ENCODE results near the gene C22orf39. TPM values are rescaled to one million over a fixed set of nuclear protein-coding genes. Genes with fewer than 3 reads are reported as not detected.
A peak's percentile ranks its signal among the peaks of the same experiment; 100 is the strongest.

The C22orf39 gene, protein sequence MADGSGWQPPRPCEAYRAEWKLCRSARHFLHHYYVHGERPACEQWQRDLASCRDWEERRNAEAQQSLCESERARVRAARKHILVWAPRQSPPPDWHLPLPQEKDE
- 10 to 100 TPM; 67.8 to 75.5 (median 71.0) TPM for polyA plus RNA-seq

- H3K27ac Mint-ChIP-seq: peak within 1 kb of the TSS; percentile 87 to 98 (median 96)
- DNase-seq: peak; percentile 88 to 90 (median 89)
- H3K4me3 Mint-ChIP-seq: peak within 1 kb of the TSS; percentile 87 to 98 (median 93)
- H3K27me3 Mint-ChIP-seq (ENCODE audit: low read depth in 3 of 3): peaks cover 0 to 9% (median 0%) of the 10 kb centered on the region in 3 donors
- peaks cover 40 to 54% of the 10 kb centered on the region in 2 donors for H3K4me1 Mint-ChIP-seq
- H3K9me3 Mint-ChIP-seq: no peaks in the 10 kb centered on the region
- peaks cover under 1 to 16% (median under 1%) of the 10 kb centered on the region in 3 donors for H3K36me3 Mint-ChIP-seq
Observed at GRCh38 chr22:19447330-19448075, at the start of gene C22orf39. C22orf39 (minus strand) TSS chr22:19447711; CDS start chr22:19447688, 23 bp downstream.

GRCh38 chr22:19497245-19497644 lies 49.7 kb upstream of the C22orf39 start:
- no peaks in the 10 kb centered on the region for H3K9me3 Mint-ChIP-seq
- H3K27me3 Mint-ChIP-seq (ENCODE audit: low read depth in 3 of 3): no peaks in the 10 kb centered on the region
- H3K27ac Mint-ChIP-seq: no peak overlapping the region

DNA sequence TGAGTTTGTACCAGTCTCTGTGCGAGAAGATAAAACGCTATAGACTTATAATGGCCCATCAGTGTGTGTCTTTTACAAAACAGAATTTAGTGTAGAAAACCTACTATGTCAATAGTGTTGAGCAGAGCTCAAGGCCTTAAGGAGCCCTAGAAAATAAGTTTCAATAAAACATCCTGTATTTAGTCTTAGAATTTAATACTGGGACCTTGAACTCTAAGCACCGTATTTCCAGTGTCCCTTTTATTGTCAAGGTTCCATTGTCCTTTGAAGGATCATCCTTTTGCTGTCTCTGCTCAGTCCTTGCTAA lies 48.8 kb upstream of the C22orf39 start:
- H3K27me3 Mint-ChIP-seq (ENCODE audit: low read depth in 3 of 3): no peaks in the 10 kb centered on the region
- H3K9me3 Mint-ChIP-seq: no peaks in the 10 kb centered on the region
- no peak for DNase-seq
- H3K27ac Mint-ChIP-seq: no peak overlapping the region
- no peaks in the 10 kb centered on the region for H3K4me1 Mint-ChIP-seq
- no peaks in the 10 kb centered on the region for H3K36me3 Mint-ChIP-seq
- no peak overlapping the region for H3K4me3 Mint-ChIP-seq

More at GRCh38 chr22:19497245-19497644, 49.7 kb upstream of the C22orf39 start:
- no peak for DNase-seq
- no peak overlapping the region for H3K4me3 Mint-ChIP-seq
- H3K36me3 Mint-ChIP-seq: no peaks in the 10 kb centered on the region
- no peaks in the 10 kb centered on the region for H3K4me1 Mint-ChIP-seq

- Mint-ChIP-seq H3K4me3 (no peak overlapping the region), H3K27me3 (ENCODE audit: low read depth in 3 of 3) (no peaks in the 10 kb centered on the region), H3K36me3 (no peaks in the 10 kb centered on the region), H3K27ac (no peak overlapping the region), H3K4me1 (no peaks in the 10 kb centered on the region), H3K9me3 (no peaks in the 10 kb centered on the region)
- no peak for DNase-seq
Observed at GRCh38 chr22:19495562-19496323, 48.2 kb upstream of the C22orf39 start.

DNA sequence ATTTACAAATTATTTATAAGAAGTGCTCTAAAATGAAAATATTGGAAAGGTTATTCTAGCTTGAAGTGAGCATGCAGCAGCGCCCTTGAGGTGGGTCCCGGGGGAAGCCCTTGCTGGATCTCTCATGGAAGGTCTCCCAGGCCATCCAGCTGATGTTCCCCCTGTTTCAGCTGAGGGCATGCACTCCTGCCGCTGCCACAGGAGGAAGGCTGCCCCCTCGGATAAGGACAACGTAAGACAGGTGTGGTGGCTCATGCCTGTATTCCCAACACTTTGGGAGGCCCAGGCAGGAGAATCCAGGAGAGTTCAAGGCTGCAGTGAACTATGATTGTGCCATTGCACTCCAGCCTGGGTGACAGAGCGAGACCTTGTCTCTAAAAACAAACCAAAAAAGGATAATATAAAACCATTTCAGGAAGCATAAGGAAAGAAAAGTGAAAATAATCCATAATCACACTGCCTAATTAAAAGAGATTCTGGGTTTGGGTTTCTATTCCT lies 47.2 kb upstream of the C22orf39 start:
- no peak for DNase-seq
- Mint-ChIP-seq H3K9me3 (no peaks in the 10 kb centered on the region), H3K27me3 (ENCODE audit: low read depth in 3 of 3) (no peaks in the 10 kb centered on the region), H3K4me1 (no peaks in the 10 kb centered on the region), H3K27ac (no peak overlapping the region), H3K4me3 (no peak overlapping the region), H3K36me3 (no peaks in the 10 kb centered on the region)

DNA sequence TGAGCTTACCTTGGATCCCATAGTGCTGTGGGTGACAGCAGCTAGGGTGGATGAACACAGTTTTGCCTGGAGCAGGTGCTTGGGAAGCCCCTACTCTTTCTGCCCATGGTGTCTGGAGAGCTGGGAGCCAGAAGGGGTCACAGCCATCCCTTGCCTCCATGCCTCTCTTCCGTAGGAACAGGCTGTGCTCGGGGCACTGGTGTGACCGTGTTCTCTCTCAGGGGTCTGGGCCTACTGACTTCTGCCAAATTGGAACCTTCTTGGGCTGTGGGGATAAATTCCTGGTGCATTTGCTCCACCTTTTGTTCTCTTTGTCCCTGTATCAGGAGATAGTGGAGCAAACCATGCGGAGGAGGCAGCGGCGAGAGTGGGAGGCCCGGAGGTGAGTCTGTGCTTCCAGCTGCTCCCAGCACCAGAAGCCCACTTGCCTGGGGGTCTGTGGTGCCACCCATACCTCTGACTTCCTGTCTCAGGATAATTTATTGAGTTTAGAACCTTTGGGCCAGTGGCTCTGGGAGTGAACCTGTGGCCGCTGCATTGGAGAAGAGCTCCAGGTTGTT lies 46.6 kb upstream of the C22orf39 start:
- no peaks in the 10 kb centered on the region for H3K36me3 Mint-ChIP-seq
- H3K27ac Mint-ChIP-seq: no peak overlapping the region
- no peaks in the 10 kb centered on the region for H3K27me3 Mint-ChIP-seq (ENCODE audit: low read depth in 3 of 3)
- no peaks in the 10 kb centered on the region for H3K4me1 Mint-ChIP-seq
- H3K9me3 Mint-ChIP-seq: no peaks in the 10 kb centered on the region
- no peak for DNase-seq
- H3K4me3 Mint-ChIP-seq: no peak overlapping the region

DNA sequence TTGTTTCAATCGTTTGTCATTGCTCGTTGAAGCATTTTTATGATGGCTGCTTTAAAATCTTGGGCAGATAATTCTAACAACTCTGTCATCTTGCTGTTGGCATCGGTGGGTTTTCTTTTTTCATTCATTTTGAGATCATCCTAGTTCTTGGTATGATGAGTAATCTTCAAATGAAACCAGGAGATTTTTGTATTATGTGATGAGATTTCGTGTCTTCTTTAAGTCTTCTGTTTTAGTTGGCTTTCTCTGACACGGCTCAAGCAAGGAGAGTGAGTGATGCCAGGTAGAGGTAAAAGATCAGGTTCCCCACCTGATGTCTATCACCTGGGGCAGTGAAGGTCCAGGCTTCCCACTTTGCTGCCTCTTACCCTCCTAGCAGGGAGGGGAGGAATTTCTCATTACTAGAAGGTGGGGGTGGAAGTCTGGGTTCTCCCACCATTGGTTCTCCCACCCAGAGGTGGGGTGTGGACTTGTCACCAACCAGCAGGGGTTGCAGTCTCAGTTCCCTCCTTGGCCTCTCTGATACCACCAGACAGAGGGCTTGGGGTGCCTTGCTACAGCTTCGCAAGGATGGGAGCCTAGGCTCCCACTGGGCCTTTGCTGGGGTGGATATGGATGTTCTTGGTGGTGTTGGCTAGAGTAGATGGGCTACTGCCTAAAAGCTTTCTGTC lies 45.1 kb upstream of the C22orf39 start:
- H3K36me3 Mint-ChIP-seq: no peaks in the 10 kb centered on the region
- no peaks in the 10 kb centered on the region for H3K4me1 Mint-ChIP-seq
- no peak overlapping the region for H3K27ac Mint-ChIP-seq
- DNase-seq: no peak
- H3K27me3 Mint-ChIP-seq (ENCODE audit: low read depth in 3 of 3): no peaks in the 10 kb centered on the region
- no peaks in the 10 kb centered on the region for H3K9me3 Mint-ChIP-seq
- H3K4me3 Mint-ChIP-seq: no peak overlapping the region

GRCh38 chr22:19490628-19491230 lies 43.2 kb upstream of the C22orf39 start:
- no peaks in the 10 kb centered on the region for H3K36me3 Mint-ChIP-seq
- no peak overlapping the region for H3K27ac Mint-ChIP-seq
- no peak for DNase-seq
- no peaks in the 10 kb centered on the region for H3K27me3 Mint-ChIP-seq (ENCODE audit: low read depth in 3 of 3)
- no peak overlapping the region for H3K4me3 Mint-ChIP-seq
- no peaks in the 10 kb centered on the region for H3K9me3 Mint-ChIP-seq
- no peaks in the 10 kb centered on the region for H3K4me1 Mint-ChIP-seq

DNA sequence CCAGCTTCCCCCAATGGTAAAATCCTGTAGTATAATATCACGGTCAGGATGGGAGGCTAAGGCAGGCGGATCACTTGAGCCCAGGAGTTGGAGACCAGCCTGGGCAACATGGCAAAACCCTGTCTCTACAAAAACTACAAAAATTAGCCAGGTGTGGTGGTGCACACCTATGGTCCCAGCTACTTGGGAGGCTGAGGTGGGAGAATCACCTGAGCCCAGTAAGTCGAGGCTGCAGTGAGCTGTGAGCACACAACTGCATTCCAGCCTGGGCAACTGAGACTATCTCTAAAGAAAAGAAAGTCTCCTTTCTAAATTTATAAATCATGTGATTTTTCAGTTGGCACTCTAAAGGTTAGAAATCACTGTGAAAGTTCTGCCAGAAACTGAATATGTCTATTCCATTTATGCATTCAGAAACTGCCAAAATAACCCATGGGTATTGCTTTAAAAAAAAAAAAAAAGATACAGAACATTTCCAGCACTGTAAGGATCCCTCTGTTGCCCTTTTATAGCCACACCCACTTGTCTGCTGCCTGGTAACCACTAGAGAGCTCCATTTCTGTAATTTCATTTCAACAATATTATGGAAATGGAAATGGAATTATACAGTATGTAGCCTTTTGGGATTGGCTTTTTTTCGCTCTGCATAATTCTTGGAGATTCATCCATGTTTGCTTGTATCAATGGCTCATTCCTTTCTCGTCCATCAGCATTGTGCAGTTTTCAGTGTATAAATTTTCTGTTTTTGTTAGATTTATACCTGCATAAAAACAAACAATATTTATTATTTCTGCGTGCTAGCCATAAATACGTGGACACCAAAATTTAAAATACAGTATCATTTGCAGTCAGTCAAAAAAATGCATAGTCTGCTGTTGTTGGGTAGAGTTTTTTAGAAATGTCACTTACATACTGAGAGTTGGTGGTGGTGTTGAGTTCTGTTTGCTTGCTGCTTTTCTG lies 41.7 kb upstream of the C22orf39 start:
- H3K36me3 Mint-ChIP-seq: no peaks in the 10 kb centered on the region
- H3K27ac Mint-ChIP-seq: no peak overlapping the region

GRCh38 chr22:19488285-19488684 lies 40.8 kb upstream of the C22orf39 start:
- no peak overlapping the region for H3K4me3 Mint-ChIP-seq
- DNase-seq: no peak
- H3K27me3 Mint-ChIP-seq (ENCODE audit: low read depth in 3 of 3): peaks cover 0 to 1% (median 0%) of the 10 kb centered on the region in 3 donors
- H3K9me3 Mint-ChIP-seq: no peaks in the 10 kb centered on the region
- no peaks in the 10 kb centered on the region for H3K36me3 Mint-ChIP-seq
- no peak overlapping the region for H3K27ac Mint-ChIP-seq
- no peaks in the 10 kb centered on the region for H3K4me1 Mint-ChIP-seq

More for the DNA sequence above, 41.7 kb upstream of the C22orf39 start:
- H3K9me3 Mint-ChIP-seq: no peaks in the 10 kb centered on the region
- peaks cover 0 to 1% (median 0%) of the 10 kb centered on the region in 3 donors for H3K27me3 Mint-ChIP-seq (ENCODE audit: low read depth in 3 of 3)
- no peak for DNase-seq
- no peaks in the 10 kb centered on the region for H3K4me1 Mint-ChIP-seq
- no peak overlapping the region for H3K4me3 Mint-ChIP-seq

DNA sequence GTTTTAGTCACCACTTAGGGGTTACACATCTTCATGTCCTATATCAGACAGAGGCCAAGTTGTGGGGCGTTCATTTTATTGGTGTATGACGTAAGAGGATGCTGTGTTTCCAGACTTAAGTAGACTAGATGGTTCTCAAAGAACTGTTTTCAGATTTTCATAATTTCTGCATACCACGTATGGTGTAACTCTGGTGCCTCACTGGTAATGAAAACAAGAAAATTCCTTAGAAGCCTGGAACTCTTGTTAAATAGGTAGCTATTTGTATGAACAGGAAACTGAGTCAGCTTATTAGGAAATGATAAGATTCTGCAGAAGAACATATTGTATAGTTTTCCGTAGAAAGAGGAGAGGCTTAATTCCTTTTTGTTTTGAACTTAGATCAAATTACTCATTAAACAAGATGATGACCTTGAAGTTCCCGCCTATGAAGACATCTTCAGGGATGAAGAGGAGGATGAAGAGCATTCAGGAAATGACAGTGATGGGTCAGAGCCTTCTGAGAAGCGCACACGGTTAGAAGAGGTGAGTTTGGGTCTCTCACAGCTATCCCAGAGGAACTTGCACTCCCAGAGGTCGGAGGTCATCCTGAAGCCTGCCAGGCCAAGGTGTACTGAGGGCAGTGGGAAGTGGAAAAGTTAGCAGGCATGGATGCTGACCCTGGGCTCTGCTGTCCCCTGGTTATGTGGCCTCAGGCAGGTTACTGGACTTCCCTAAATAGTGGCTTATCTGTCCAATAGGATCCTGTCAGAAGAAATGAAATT lies 36.2 kb upstream of the C22orf39 start:
- Mint-ChIP-seq H3K36me3 (no peaks in the 10 kb centered on the region), H3K9me3 (no peaks in the 10 kb centered on the region), H3K4me1 (peaks cover 8 to 9% of the 10 kb centered on the region in 2 donors), H3K27me3 (ENCODE audit: low read depth in 3 of 3) (peaks cover 5 to 7% (median 6%) of the 10 kb centered on the region in 3 donors), H3K27ac (peak overlapping the region in 1 of 6 donors; percentile 3), H3K4me3 (no peak overlapping the region)
- no peak for DNase-seq

DNA sequence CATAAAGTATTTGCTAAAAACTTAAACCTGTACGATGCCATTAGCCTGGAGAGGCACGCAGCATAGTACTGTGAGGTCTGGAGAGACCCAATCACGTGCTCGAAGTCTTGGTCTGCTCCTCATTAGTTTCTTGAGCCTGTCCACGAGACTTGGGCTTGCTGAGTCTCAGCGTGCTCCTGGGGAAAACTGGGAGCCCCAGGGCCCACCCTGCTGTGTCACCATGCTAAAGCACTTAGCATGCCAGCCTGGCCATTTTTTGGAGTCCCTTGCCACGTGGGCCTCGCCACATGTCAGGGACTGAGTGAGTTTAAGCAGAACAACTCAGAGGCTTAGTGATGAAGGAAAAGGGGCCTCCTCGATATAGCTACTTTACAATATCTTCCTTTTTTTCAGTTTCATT lies 34.8 kb upstream of the C22orf39 start:
- Mint-ChIP-seq H3K27me3 (ENCODE audit: low read depth in 3 of 3) (peaks cover 5 to 7% (median 6%) of the 10 kb centered on the region in 3 donors), H3K36me3 (no peaks in the 10 kb centered on the region)
- DNase-seq: no peak

More for the DNA sequence above, 34.8 kb upstream of the C22orf39 start:
- H3K27ac Mint-ChIP-seq: no peak overlapping the region
- peaks cover 19 to 21% of the 10 kb centered on the region in 2 donors for H3K4me1 Mint-ChIP-seq
- no peak overlapping the region for H3K4me3 Mint-ChIP-seq
- no peaks in the 10 kb centered on the region for H3K9me3 Mint-ChIP-seq
